ENCODE results near the gene MRTO4. TPM values are rescaled to one million over a fixed set of nuclear protein-coding genes. Genes with fewer than 3 reads are reported as not detected.
A peak's percentile ranks its signal among the peaks of the same experiment; 100 is the strongest.

The MRTO4 gene
- total RNA-seq, 3 donors from 2014 or later = 17.7 to 18.2 (median 18.1) TPM

DNA sequence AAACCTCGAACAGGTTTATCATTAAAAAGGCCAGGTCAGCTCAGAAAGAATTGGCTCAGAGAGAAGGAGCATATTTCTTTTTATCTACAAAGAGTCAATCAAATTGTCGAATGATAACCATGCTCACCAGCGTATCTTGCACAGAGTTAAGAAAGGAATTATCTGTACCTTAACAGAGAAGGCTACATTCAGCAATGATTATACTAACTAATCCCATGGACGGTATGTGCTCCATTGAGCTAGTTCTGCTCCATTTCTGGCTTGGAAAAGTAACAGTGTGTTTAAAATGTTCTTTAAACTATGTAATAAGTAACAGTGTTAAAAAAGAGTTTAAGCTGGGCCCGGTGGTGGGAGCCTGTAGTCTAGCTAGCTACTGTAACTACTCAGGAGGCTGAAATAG lies 45.8 kb upstream of the MRTO4 start:
- TF ChIP-seq, protein P1, sequence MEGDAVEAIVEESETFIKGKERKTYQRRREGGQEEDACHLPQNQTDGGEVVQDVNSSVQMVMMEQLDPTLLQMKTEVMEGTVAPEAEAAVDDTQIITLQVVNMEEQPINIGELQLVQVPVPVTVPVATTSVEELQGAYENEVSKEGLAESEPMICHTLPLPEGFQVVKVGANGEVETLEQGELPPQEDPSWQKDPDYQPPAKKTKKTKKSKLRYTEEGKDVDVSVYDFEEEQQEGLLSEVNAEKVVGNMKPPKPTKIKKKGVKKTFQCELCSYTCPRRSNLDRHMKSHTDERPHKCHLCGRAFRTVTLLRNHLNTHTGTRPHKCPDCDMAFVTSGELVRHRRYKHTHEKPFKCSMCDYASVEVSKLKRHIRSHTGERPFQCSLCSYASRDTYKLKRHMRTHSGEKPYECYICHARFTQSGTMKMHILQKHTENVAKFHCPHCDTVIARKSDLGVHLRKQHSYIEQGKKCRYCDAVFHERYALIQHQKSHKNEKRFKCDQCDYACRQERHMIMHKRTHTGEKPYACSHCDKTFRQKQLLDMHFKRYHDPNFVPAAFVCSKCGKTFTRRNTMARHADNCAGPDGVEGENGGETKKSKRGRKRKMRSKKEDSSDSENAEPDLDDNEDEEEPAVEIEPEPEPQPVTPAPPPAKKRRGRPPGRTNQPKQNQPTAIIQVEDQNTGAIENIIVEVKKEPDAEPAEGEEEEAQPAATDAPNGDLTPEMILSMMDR (IDR thresholded peaks at IDR 0.05) = no peak
- Histone ChIP-seq H3K36me3 (ENCODE audit: low read depth) (no peaks in the 10 kb centered on the region), H3K4me1 (ENCODE audit: low read depth) (peaks cover 33% of the 10 kb centered on the region), H3K9me3 (no peaks in the 10 kb centered on the region), H3K4me3 (no peak overlapping the region)
- intact Hi-C loops (cut with DNase I, micrococcal nuclease) = no loop called here
- ATAC-seq (no peak), DNase-seq (no peak)

DNA sequence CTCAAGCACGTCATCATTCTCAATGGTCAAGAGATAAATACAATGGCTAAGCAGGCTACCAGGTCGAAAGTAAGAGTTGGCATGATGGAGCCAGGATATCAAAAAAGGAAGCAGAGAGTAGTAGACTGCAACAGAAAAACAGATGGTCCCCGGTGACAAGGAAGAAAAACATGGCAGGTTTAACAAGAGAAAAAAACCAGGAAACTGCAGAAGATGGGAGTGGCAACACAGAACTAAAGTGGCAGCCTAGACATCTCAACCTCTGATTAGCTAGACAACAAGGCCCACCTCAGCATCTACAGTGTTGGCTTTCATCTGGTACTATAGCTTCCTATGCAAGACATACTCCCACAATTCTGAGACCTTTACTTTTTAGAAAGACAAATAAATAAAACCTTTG lies 44.7 kb upstream of the MRTO4 start:
- TF ChIP-seq, protein P1 (IDR thresholded peaks at IDR 0.05) = no peak
- no peaks in the 10 kb centered on the region for H3K36me3 ChIP-seq (ENCODE audit: low read depth)
- no peak overlapping the region for H3K4me3 ChIP-seq
- ATAC-seq = no peak
- intact Hi-C loops (cut with DNase I, micrococcal nuclease) = no loop called here
- DNase-seq = peak in 1 of 3 donors; percentile 8
- H3K9me3 ChIP-seq = no peaks in the 10 kb centered on the region
- peaks cover 43% of the 10 kb centered on the region for H3K4me1 ChIP-seq (ENCODE audit: low read depth)

DNA sequence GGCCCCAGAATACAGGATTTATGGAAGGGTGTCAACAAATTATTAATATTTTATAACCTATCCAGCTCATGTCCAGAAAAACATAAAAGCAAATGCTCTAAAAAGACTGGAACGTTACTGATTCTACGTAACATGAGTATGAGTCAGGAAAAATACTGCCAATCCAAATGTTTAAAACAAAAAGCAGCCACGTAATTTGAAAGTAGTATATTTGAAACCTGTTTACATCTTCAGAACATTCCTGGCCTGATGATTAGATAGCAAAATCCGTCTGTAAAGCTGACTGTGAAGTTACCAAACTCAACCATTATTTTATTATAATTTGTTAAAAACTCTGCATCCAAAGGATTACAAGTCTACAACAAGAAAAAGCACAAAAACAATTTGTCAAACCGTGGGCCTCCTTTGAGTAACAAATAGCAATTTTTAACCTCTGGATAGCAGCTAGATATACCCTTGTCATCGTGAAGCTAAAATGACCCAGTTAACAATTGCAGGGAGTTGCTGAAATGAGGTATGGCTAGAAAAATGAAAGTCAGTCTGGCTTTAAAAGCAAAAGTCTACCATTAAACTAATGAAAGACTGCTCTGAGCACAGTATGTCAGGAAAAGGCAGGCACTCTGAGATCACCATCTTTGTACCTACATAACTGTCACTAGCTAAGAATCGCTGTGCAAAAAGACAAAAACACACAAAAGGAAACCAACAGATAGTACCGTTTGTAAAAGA lies 42.7 kb upstream of the MRTO4 start:
- peaks cover 48% of the 10 kb centered on the region for H3K4me1 ChIP-seq (ENCODE audit: low read depth)
- DNase-seq = no peak
- H3K4me3 ChIP-seq = no peak overlapping the region
- intact Hi-C loops (cut with DNase I, micrococcal nuclease) = no loop called here
- H3K9me3 ChIP-seq = no peaks in the 10 kb centered on the region
- TF ChIP-seq, protein P1 (IDR thresholded peaks at IDR 0.05) = no peak
- no peaks in the 10 kb centered on the region for H3K36me3 ChIP-seq (ENCODE audit: low read depth)
- no peak for ATAC-seq

DNA sequence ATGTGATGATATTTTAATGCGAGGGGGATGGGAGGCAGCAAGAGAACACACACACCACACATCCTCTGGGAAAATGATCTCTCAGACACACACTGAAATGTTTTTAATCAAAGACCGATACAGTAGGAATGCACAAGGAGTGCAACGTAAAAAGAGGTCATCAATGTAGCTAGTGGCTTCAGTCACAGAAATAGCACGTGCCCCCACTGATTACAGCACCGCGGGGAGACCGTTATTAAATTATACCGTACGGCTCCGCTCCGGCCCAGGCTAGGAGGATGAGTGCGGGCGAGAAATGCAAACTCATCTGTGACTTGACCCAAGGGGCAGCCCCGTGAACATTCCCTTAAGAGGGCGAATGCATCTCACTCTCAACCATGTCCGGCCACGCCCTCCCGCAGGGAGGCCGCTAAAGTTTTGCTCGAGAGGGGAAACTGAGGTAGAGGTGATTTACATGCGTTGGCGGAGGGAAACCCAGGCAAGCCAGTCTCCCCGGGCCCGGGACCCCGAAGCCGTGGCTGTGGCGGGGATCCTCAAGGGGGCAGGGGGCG lies 42.1 kb upstream of the MRTO4 start:
- peak overlapping the region; percentile 75 for H3K4me3 ChIP-seq
- TF ChIP-seq, protein P1 (IDR thresholded peaks at IDR 0.05) = no peak
- no peaks in the 10 kb centered on the region for H3K9me3 ChIP-seq
- ATAC-seq (peak; percentile 50), DNase-seq (peak in 1 of 3 donors; percentile 38)
- no peaks in the 10 kb centered on the region for H3K36me3 ChIP-seq (ENCODE audit: low read depth)
- intact Hi-C loops (cut with DNase I, micrococcal nuclease) = no loop called here
- peaks cover 43% of the 10 kb centered on the region for H3K4me1 ChIP-seq (ENCODE audit: low read depth)

DNA sequence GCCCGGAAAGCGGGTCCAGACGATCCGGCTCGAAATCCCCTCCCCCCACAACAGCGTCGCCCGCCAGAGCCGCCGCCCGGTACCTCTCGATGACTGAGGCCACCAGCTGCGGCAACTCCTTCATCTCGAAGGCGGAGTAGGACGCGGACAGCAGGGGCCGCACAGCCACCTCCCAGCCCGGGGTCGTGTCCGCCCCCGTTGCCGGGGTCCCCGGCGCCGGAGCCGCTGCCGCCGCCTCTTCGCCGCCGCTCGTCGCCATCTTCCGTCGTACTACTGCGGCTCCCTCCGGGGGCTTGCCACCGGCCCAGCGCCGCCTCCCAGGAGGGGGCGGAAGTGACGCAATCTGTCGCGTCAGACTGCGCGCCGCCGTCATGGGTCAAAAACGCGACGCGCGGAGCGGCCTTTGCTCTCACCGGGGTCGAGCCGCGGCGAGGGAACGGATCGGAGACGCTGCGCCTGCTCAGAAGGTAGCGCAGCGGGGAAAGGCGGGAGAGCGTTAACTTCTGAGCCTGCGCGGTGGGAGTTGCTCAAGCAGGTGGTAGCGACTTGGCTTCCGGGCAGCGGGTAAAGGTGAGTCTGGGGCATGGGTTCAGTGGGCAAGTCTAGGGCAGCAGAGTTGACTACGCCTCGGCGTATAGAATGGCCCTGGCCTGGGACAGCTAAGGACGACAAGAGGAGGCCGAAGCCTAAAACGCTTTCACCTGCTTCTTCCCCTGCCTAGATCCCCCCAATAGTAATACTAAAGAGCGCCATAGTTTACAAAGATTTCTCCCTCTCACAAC lies 41.4 kb upstream of the MRTO4 start, which contains the start of gene UBR4:
Gene UBR4 (minus strand): TSS at position 277 of the 782 bp plus-strand sequence. CDS start 18 bp downstream, at position 259.
- TF ChIP-seq, protein P1 (IDR thresholded peaks at IDR 0.05) = peak; percentile 4
- intact Hi-C loops (cut with DNase I, micrococcal nuclease) = no loop called here

More for the DNA sequence above, 41.4 kb upstream of the MRTO4 start, which contains the start of gene UBR4:
- peaks cover 42% of the 10 kb centered on the region for H3K4me1 ChIP-seq (ENCODE audit: low read depth)
- no peaks in the 10 kb centered on the region for H3K36me3 ChIP-seq (ENCODE audit: low read depth)
- ATAC-seq = peak; percentile 96
- H3K9me3 ChIP-seq = no peaks in the 10 kb centered on the region
- peak; percentile 97 to 99 (median 97) for DNase-seq
- peak within 1 kb of the TSS; percentile 75 for H3K4me3 ChIP-seq

Measured in mucosa of descending colon (tissue), 3 donors.